OCI-LY3 (cell line): Measurements from ENCODE around the gene FAU.

Experiments used
- EZH2phosphoT487 ChIP-seq: fragments of 200-600 bp; shearing (Covaris generic); IDR thresholded peaks from 2 replicates; pipeline ENCODE4 v1.6.1; 2018; ENCODE audit warnings: antibody characterized with exemption, mixed run types, low read depth
- TF ChIP-seq, protein P1 (sequence below): fragments of 200-600, 300-600 bp; sonication (generic); IDR thresholded peaks from 2 replicates; pipeline ENCODE4 v1.5.1; 2014; ENCODE audit warnings: antibody characterized with exemption, low read length, low read depth

DNA sequence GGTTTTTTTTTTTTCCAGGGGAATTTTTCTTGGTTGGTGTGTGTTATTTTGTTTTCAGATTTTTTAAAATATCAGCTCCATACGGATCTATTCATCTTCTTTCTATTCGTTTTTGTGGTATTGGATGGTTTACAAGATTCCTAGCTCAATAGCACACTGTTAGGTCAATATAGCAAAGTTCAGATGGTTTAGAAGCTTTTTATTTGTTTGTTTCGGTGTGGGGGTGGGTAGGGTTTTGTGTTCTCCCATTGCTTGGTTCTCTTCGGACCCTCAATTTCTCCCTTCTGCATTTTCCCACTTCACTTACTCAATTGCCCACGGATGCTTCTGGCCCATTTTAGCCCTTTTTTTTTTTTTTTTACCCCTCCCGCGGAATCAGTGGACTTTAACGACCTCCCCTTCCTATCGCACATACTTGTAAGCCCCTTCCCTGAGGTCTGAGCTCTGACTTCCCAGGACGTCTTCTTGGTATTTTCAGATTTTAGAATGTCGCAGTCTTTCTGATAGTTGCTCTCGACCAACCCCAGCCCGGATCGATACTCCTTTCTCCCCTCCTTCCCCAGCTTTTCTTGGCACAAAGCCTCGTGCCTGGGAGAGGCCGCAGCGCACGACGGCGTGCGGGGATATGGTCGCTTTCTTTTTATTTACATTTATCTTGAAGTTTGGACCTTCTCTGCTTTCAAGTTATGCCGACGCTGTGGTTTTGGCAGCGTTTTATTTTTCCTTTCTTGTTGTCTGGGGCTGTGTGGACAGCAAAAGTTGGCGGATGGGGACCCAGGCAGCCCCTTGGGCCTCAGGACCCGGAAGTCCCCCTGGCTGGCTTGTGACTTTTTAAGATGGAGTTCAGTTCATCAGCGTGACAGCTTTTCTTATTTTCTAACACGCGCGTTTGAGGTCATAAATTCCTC lies 43.7 kb upstream of the FAU start:
- TF ChIP-seq, protein P1, sequence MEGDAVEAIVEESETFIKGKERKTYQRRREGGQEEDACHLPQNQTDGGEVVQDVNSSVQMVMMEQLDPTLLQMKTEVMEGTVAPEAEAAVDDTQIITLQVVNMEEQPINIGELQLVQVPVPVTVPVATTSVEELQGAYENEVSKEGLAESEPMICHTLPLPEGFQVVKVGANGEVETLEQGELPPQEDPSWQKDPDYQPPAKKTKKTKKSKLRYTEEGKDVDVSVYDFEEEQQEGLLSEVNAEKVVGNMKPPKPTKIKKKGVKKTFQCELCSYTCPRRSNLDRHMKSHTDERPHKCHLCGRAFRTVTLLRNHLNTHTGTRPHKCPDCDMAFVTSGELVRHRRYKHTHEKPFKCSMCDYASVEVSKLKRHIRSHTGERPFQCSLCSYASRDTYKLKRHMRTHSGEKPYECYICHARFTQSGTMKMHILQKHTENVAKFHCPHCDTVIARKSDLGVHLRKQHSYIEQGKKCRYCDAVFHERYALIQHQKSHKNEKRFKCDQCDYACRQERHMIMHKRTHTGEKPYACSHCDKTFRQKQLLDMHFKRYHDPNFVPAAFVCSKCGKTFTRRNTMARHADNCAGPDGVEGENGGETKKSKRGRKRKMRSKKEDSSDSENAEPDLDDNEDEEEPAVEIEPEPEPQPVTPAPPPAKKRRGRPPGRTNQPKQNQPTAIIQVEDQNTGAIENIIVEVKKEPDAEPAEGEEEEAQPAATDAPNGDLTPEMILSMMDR: no peak
- no peak for TF ChIP-seq EZH2phosphoT487
